ENCODE measurements around the gene SORCS2.

SORCS2 gene

GRCh38 chr4:7511525-7511924 is 319.2 kb downstream of the SORCS2 start:
- Histone ChIP-seq H3K27ac (ENCODE audit: low read depth, low read length, poor library complexity, severe bottlenecking) (no peak overlapping the region), H3K36me3 (ENCODE audit: insufficient read depth, low read length) (no peaks in the 10 kb centered on the region), H3K9me2 (ENCODE audit: low read depth, low read length) (no peaks in the 10 kb centered on the region), H3F3A (ENCODE audit: insufficient read depth, low read length) (no peaks in the 10 kb centered on the region), H2AFZ (ENCODE audit: low read length) (no peak overlapping the region), H3K27me3 (ENCODE audit: insufficient read depth, low read length) (no peaks in the 10 kb centered on the region), H3K9me3 (ENCODE audit: low read length) (no peaks in the 10 kb centered on the region), H3K79me2 (ENCODE audit: insufficient read depth, low read length) (no peaks in the 10 kb centered on the region), H3K4me2 (ENCODE audit: low read length) (no peak overlapping the region), H3K9ac (ENCODE audit: low read length) (no peak overlapping the region), H3K4me3 (ENCODE audit: low read depth, low read length, poor library complexity, severe bottlenecking) (no peak overlapping the region), H3K4me1 (ENCODE audit: insufficient read depth, low read length, severe bottlenecking) (no peaks in the 10 kb centered on the region), H4K20me1 (ENCODE audit: insufficient read depth, low read length) (no peaks in the 10 kb centered on the region)
- TF ChIP-seq EZH2 (IDR thresholded peaks at IDR 0.05; ENCODE audit: borderline replicate concordance, low read length): no peak
- no peak for TF ChIP-seq CTCF (IDR thresholded peaks at IDR 0.05; ENCODE audit: low read length)

- no peaks in the 10 kb centered on the region for H3K27me3 ChIP-seq (ENCODE audit: insufficient read depth, low read length)
- no peak overlapping the region for H3K4me3 ChIP-seq (ENCODE audit: low read depth, low read length, poor library complexity, severe bottlenecking)
- no peaks in the 10 kb centered on the region for H3K36me3 ChIP-seq (ENCODE audit: insufficient read depth, low read length)
- H3K9me2 ChIP-seq (ENCODE audit: low read depth, low read length): no peaks in the 10 kb centered on the region
- no peak overlapping the region for H3K4me2 ChIP-seq (ENCODE audit: low read length)
- no peak for TF ChIP-seq CTCF (IDR thresholded peaks at IDR 0.05; ENCODE audit: low read length)
- TF ChIP-seq EZH2 (IDR thresholded peaks at IDR 0.05; ENCODE audit: borderline replicate concordance, low read length): no peak
- no peaks in the 10 kb centered on the region for H4K20me1 ChIP-seq (ENCODE audit: insufficient read depth, low read length)
- H3K9ac ChIP-seq (ENCODE audit: low read length): no peak overlapping the region
- no peak overlapping the region for H3K27ac ChIP-seq (ENCODE audit: low read depth, low read length, poor library complexity, severe bottlenecking)
- H3K9me3 ChIP-seq (ENCODE audit: low read length): no peaks in the 10 kb centered on the region
- no peaks in the 10 kb centered on the region for H3K79me2 ChIP-seq (ENCODE audit: insufficient read depth, low read length)
- H2AFZ ChIP-seq (ENCODE audit: low read length): no peak overlapping the region
- no peaks in the 10 kb centered on the region for H3F3A ChIP-seq (ENCODE audit: insufficient read depth, low read length)
- no peaks in the 10 kb centered on the region for H3K4me1 ChIP-seq (ENCODE audit: insufficient read depth, low read length, severe bottlenecking)
Measured at GRCh38 chr4:7512428-7512827, 320.1 kb downstream of the SORCS2 start.

- Histone ChIP-seq H3F3A (ENCODE audit: insufficient read depth, low read length) (no peaks in the 10 kb centered on the region), H4K20me1 (ENCODE audit: insufficient read depth, low read length) (no peaks in the 10 kb centered on the region), H2AFZ (ENCODE audit: low read length) (no peak overlapping the region), H3K79me2 (ENCODE audit: insufficient read depth, low read length) (no peaks in the 10 kb centered on the region), H3K9me2 (ENCODE audit: low read depth, low read length) (no peaks in the 10 kb centered on the region), H3K4me2 (ENCODE audit: low read length) (no peak overlapping the region), H3K9me3 (ENCODE audit: low read length) (no peaks in the 10 kb centered on the region), H3K4me3 (ENCODE audit: low read depth, low read length, poor library complexity, severe bottlenecking) (no peak overlapping the region), H3K27me3 (ENCODE audit: insufficient read depth, low read length) (no peaks in the 10 kb centered on the region), H3K36me3 (ENCODE audit: insufficient read depth, low read length) (no peaks in the 10 kb centered on the region), H3K9ac (ENCODE audit: low read length) (no peak overlapping the region), H3K27ac (ENCODE audit: low read depth, low read length, poor library complexity, severe bottlenecking) (no peak overlapping the region), H3K4me1 (ENCODE audit: insufficient read depth, low read length, severe bottlenecking) (no peaks in the 10 kb centered on the region)
- no peak for TF ChIP-seq CTCF (IDR thresholded peaks at IDR 0.05; ENCODE audit: low read length)
- TF ChIP-seq EZH2 (IDR thresholded peaks at IDR 0.05; ENCODE audit: borderline replicate concordance, low read length): no peak
Measured at GRCh38 chr4:7512946-7513345, 320.6 kb downstream of the SORCS2 start.

Measured in OCI-LY1 (cell line).